Endometrial microvascular endothelial cells (primary cell): ENCODE data around the gene TANC1. TPM values are rescaled to one million over a fixed set of nuclear protein-coding genes. Genes with fewer than 3 reads are reported as not detected.

Experiments used
- in situ Hi-C: cut with HindIII; loops from 2 replicates; pipeline ENCODE4 v1.10.0; 2017; ENCODE audit warnings: low sequenced_read_pairs, low pct_unique_long_range_greater_than_20kb; ENCODE audit errors: inconsistent ontology term
- total RNA-seq: library from RNA; depleted of rRNA; stranded (reverse); fragments of >200 nt; gene quantifications from one replicate; pipeline ENCODE4 v1.2.3, GENCODE V29; 2015; ENCODE audit errors: inconsistent ontology term

The TANC1 gene
- total RNA-seq, 1 donor from 2014 or later: 49.7 TPM

- in situ Hi-C loops: no loop called here
These were observed 77.4 kb downstream of the TANC1 start for GRCh38 chr2:159045545-159046454.

DNA sequence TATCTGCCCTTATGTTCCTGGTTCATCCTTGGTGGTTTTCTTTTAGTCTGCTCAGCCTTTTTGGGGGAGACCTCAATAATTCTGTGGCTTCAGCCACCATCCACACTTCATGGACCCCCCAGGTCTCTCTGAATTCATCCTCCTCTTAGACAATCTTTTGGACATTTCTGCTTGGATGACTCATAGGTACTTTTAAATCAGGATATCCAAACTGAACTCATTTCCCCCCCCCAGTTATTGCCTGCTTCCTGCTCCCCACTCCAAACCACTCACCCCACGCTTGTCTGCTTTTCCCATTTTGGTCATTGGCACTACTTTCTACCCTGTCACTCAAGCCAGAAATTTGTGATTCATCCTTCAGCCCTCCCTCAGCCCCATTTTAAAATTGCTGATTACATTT lies 78.5 kb downstream of the TANC1 start:
- in situ Hi-C loops: no loop called here

DNA sequence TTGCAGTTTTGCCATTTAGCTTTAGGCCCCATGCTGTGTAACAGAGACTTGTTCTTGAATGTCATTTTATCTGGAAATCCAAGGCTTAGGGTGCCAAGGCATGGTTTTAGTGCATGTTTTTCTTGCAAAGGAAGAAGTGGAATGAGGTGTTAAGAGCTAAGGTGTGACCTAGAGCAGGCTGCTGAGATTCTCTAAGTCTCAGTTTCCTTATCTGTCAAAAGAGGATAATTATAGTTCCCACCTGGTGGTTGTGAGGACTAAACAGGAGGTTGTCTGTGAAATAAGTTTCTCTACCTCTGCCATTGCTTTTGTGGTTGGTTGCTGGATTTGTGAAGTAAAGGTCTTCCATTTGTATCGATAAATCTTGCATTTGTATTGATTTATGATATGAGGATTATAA lies 82.0 kb downstream of the TANC1 start:
- in situ Hi-C loops: no loop called here

- in situ Hi-C loops: no loop called here
These were observed 82.7 kb downstream of the TANC1 start for GRCh38 chr2:159051133-159051532.

GRCh38 chr2:159051661-159052060 lies 83.2 kb downstream of the TANC1 start:
- in situ Hi-C loops: no loop called here

DNA sequence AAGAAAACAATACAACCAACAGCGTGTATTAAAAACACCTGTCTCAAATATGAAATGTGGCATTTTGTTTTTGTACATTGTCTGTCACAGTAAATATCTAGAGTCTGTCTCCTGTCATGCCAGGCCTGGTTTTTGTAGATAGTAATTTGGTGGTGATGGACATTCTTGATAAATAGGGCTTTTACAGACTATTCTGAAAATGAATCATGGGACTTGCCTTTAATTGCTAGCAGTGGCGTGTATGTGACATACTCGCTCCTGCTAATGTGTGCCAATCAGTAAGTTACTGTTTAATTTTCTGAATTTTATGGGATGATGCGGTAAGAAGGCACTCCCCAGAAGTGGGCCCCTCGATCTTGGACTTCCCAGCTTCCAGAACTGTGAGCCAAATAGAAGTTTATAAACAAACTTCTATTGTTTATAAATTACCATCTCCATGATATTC lies 83.7 kb downstream of the TANC1 start:
- in situ Hi-C loops: no loop called here

DNA sequence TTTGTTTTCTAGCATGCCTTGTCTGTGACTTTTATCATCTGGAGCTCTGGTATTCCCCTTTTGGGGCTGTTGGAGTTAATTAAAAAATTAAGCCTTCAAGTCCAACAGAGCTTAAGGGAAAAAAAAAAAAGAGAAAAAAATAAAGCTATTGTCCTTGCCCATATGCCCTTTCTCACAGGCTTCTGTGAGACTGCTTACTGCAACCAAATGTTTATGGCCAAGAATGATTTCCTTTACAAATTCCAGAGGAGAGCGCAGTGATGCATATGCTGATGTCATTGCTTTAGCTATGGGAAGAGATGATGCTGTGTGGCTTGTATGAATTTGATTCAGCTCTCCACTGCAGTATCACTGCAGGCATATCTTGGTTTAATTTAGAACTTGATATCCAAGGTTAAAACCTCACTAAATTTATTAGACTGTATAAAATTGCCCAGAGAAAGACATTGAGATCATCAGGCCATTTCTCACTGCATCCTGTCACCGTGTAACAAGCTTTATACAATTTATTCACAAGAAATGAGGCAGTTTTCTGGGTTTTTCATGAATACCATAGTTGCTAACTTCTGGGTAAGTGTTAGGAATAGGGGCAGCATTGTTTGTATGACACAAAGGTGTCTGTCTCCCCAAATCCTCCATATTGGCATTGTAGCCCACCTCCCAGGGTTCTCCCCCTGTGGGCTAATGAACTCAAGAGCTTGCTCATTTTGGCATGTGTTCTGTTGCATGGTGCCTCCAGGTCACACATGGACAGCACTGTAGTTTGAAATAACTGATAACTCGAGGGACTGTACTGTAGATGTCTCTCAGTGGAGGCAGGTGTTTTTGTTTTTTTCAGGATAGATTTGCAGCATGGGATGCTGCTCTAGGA lies 85.0 kb downstream of the TANC1 start:
- in situ Hi-C loops: no loop called here

- in situ Hi-C loops: no loop called here
These were observed 85.5 kb downstream of the TANC1 start for GRCh38 chr2:159054032-159054334.

DNA sequence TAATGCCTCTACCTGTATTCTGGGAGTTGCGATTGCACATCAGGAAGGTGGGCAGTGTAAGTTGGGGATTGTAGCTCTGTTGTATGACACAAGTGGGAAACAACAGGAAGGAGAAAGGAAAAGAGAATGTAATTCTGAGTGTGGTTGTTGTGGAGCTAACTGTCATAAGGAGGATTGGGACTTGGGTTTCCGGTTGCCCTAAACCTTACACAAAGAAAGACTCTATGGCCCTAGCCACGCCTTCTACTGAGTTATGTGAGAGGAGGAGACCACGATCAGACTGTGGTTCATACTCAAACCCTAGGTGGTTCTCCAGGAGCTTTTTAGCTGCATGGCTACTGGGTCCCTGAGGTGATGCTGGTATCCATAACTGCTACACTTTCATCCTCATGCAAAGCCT lies 86.5 kb downstream of the TANC1 start:
- in situ Hi-C loops: no loop called here

GRCh38 chr2:159060518-159060917 lies 92.1 kb downstream of the TANC1 start:
- in situ Hi-C loops: no loop called here

DNA sequence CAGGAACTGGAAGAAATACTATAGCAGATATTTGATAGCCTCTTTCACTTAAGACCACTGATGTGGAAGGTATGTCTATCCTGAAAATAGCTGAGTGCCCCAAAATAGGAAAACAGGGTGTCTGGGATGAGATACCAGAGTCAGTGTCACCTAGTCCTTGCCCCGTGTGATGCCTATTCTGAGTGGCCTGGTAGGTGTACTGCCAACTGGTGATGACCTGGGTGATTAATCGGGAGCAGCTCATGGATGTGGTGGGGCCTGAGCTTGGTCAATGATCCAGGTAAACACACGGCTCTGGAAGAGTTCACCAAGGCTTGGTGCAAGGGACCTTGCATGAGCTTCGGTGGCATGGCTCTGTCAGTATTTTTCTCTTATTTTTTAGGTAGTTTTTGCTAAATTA lies 95.2 kb downstream of the TANC1 start:
- in situ Hi-C loops: no loop called here

- in situ Hi-C loops: no loop called here
These were observed 96.2 kb downstream of the TANC1 start for GRCh38 chr2:159064446-159065301.

- in situ Hi-C loops: no loop called here
These were observed 96.9 kb downstream of the TANC1 start for GRCh38 chr2:159065313-159065712.

GRCh38 chr2:159065891-159066290 lies 97.5 kb downstream of the TANC1 start:
- in situ Hi-C loops: no loop called here

- in situ Hi-C loops: no loop called here
These were observed 98.2 kb downstream of the TANC1 start for GRCh38 chr2:159066541-159067156.

GRCh38 chr2:159067971-159068370 lies 99.5 kb downstream of the TANC1 start:
- in situ Hi-C loops: no loop called here

DNA sequence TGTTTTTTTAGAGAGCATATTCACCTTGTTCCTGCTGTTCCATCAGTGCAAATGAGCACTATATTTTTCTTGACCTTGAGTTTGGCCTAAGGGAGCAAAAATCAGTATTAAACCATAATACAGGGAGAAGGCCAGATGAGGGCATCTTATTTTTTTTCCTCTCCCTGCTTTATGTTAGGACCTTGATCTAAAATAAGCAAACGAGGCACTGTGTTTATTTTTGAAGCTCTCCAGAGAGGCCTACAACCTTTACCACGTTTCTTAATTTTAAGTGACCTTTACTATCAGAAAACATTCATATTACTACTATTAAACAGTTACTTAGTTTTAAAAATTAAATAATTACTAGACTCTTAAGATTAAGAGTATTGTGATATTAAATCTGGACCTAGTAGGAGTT lies 100.8 kb downstream of the TANC1 start:
- in situ Hi-C loops: no loop called here

- in situ Hi-C loops: no loop called here
These were observed 101.8 kb downstream of the TANC1 start for GRCh38 chr2:159070235-159070634.
